Esophagus squamous epithelium (tissue), 5 donors: ENCODE measurements around the gene ZNF195. TPM values are rescaled to one million over a fixed set of nuclear protein-coding genes. Genes with fewer than 3 reads are reported as not detected.

Experiments
- DNase-seq: peaks from one replicate; lab custom pipeline; 2025; lab: John Stamatoyannopoulos, UW
- H3K27ac ChIP-seq, 4 donors: fragments of 200-600 bp; sonication (generic); one replicate each; pipeline ENCODE4 v1.5.1; 2016 to 2019; ENCODE audit warnings: mild to moderate bottlenecking in 1 of 4
- H3K27me3 ChIP-seq, 4 donors: fragments of 200-600 bp; sonication (generic); 1 replicate in 3 of 4; 2 replicates in 1 of 4; pipeline versions ENCODE4 v1.5.1 to v1.6.0; 2017 to 2021; ENCODE audit warnings: antibody characterized with exemption in 1 of 4
- H3K36me3 ChIP-seq, 3 donors: fragments of 200-600 bp; sonication (generic); one replicate each; pipeline ENCODE4 v1.5.1; 2016 to 2019
- H3K4me1 ChIP-seq, 3 donors: fragments of 200-600 bp; sonication (generic); one replicate each; pipeline ENCODE4 v1.5.1; 2017 to 2019
- H3K4me3 ChIP-seq, 4 donors: fragments of 200-600 bp; sonication (generic); 1 replicate in 3 of 4; 2 replicates in 1 of 4; pipeline ENCODE4 v1.5.1; 2016 to 2019; ENCODE audit warnings: mild to moderate bottlenecking in 2 of 4, moderate library complexity in 1 of 4
- H3K9me3 ChIP-seq, 3 donors: fragments of 200-600 bp; sonication (generic); one replicate each; pipeline ENCODE4 v1.5.1; 2016 to 2019
- POLR2A ChIP-seq, 4 donors: fragments of 450-650 bp; IDR thresholded peaks; one replicate each; pipeline ENCODE4 v1.6.1; 2017; ENCODE audit warnings: antibody characterized with exemption in 4 of 4, mild to moderate bottlenecking in 4 of 4, moderate library complexity in 3 of 4
- WGBS, 2 donors: methylation state at CpG; one replicate each; pipeline ENCODE4 v1.1.5; 2018; 5-methylcytosine and 5-hydroxymethylcytosine counted together
- intact Hi-C: fragments of 100-400 bp; cut with DNase I; formaldehyde crosslinking; loops from one replicate; pipeline ENCODE4 v1.15.0; 2022
- total RNA-seq, 4 donors: library from RNA; depleted of rRNA; stranded (reverse); fragments of >200 nt; gene quantifications; one replicate each; pipeline ENCODE4 v1.1.0, GENCODE V29; 2016
- TF ChIP-seq, protein P1 (sequence below), 6 experiments: fragments of 450-650 bp in 4 of 6; fragments of 200-600 bp in 2 of 6; sonication (generic) in 2 of 6; IDR thresholded peaks; one replicate each; pipeline ENCODE4 v1.5.1; 2016 to 2019; ENCODE audit warnings: antibody characterized with exemption in 6 of 6, mild to moderate bottlenecking in 4 of 6, moderate library complexity in 4 of 6
- donor health status: DM: yes; HTN: yes; CAD: no.

ZNF195 gene
- total RNA-seq, 4 donors from 2014 or later = 8.7 to 20.8 (median 16.8) TPM

DNA sequence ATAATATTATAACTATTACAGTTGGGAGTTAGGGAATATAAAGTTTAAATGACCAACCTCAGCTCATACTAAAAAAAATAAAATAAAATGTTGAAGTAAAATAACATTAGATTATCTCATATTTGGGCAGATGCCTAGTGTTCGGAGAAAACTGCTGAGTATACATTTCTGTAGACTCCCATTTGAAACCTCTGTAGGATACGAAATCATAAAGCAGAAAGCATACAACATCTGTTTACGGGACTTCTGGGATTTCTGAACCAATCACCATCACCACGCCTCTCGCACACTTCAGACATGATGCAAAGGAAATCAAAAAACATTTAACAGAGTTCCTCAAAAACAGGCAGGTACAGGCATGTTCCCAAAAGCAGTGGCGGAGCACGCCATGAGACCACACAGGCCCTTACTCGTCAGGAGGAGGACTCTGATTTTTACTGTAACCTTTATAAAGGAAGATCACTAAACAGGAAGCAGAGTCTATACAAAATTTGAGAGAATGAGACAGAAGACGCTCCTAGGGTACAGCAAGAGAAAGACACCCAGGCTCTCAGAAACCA, 8.6 kb downstream of the ZNF195 start:
- Histone ChIP-seq H3K4me3 (no peak overlapping the region), H3K27ac (no peak overlapping the region), H3K4me1 (peaks cover 0 to 11% (median 0%) of the 10 kb centered on the region in 3 donors), H3K9me3 (peaks cover 0 to 25% (median 9%) of the 10 kb centered on the region in 3 donors), H3K27me3 (no peaks in the 10 kb centered on the region), H3K36me3 (peaks cover 5 to 98% (median 36%) of the 10 kb centered on the region in 3 donors)
- intact Hi-C loops = no loop called here
- DNase-seq = no peak
- TF ChIP-seq POLR2A (IDR thresholded peaks at IDR 0.05) = no peak
- TF ChIP-seq, protein P1, sequence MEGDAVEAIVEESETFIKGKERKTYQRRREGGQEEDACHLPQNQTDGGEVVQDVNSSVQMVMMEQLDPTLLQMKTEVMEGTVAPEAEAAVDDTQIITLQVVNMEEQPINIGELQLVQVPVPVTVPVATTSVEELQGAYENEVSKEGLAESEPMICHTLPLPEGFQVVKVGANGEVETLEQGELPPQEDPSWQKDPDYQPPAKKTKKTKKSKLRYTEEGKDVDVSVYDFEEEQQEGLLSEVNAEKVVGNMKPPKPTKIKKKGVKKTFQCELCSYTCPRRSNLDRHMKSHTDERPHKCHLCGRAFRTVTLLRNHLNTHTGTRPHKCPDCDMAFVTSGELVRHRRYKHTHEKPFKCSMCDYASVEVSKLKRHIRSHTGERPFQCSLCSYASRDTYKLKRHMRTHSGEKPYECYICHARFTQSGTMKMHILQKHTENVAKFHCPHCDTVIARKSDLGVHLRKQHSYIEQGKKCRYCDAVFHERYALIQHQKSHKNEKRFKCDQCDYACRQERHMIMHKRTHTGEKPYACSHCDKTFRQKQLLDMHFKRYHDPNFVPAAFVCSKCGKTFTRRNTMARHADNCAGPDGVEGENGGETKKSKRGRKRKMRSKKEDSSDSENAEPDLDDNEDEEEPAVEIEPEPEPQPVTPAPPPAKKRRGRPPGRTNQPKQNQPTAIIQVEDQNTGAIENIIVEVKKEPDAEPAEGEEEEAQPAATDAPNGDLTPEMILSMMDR (IDR thresholded peaks at IDR 0.05) = no peak
- WGBS, 2 donors = 75 to 88% methylated on average over 9 of the region's 9 CpGs

DNA sequence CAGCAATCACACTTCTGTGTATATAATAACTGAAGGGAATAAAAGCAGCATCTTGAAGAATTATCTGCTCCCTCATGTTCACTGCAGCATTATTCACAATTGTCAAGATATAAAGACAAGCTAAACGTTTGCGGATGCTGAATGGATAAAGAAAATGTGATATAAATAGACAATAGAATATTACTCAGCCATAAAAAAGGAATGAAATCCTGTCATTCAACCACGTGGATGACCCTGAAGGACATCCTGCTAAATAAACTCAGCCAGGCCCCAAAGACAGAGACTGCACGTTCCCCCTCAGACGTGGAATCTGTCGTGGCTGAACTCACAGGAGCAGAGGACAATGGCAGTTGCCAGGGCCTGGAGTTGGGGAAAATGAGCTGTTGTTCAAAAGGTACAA, 9.6 kb downstream of the ZNF195 start:
- H3K4me1 ChIP-seq = peaks cover 0 to under 1% (median 0%) of the 10 kb centered on the region in 3 donors
- intact Hi-C loops = no loop called here
- TF ChIP-seq, protein P1 (IDR thresholded peaks at IDR 0.05) = no peak
- TF ChIP-seq POLR2A (IDR thresholded peaks at IDR 0.05) = no peak
- 87 to 98% methylated on average over 6 of the region's 6 CpGs for WGBS, 2 donors
- H3K27ac ChIP-seq = no peak overlapping the region
- H3K27me3 ChIP-seq = no peaks in the 10 kb centered on the region
- H3K9me3 ChIP-seq = peaks cover 0 to 35% (median 16%) of the 10 kb centered on the region in 3 donors
- no peak overlapping the region for H3K4me3 ChIP-seq
- peaks cover 5 to 98% (median 36%) of the 10 kb centered on the region in 3 donors for H3K36me3 ChIP-seq
- DNase-seq = no peak

DNA sequence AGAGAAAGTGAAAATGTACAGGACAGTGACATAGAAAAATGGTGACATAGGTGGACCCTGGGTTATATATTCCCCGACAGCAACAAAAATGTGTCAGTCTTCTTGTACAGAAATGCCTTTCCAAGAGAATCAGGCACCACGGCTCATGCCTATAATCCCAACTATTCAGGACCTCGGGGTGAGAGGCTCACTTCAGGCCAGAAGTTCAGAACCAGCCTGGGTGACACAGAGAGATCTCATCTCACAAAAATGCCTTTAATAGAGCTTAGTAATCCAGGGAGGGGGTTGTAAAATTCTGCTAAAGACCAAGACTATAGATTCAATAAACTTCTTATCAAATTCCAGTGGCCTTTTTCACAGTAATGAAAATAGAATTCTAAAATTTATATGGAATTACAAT, 10.7 kb downstream of the ZNF195 start:
- Histone ChIP-seq H3K36me3 (peaks cover 9 to 98% (median 40%) of the 10 kb centered on the region in 3 donors), H3K4me3 (no peak overlapping the region), H3K9me3 (peaks cover 0 to 47% (median 25%) of the 10 kb centered on the region in 3 donors), H3K27me3 (no peaks in the 10 kb centered on the region), H3K27ac (no peak overlapping the region), H3K4me1 (no peaks in the 10 kb centered on the region)
- TF ChIP-seq POLR2A (IDR thresholded peaks at IDR 0.05) = no peak
- TF ChIP-seq, protein P1 (IDR thresholded peaks at IDR 0.05) = no peak
- WGBS, 2 donors = 97 to 98% methylated on average over 3 of the region's 3 CpGs
- no peak for DNase-seq
- intact Hi-C loops = no loop called here

DNA sequence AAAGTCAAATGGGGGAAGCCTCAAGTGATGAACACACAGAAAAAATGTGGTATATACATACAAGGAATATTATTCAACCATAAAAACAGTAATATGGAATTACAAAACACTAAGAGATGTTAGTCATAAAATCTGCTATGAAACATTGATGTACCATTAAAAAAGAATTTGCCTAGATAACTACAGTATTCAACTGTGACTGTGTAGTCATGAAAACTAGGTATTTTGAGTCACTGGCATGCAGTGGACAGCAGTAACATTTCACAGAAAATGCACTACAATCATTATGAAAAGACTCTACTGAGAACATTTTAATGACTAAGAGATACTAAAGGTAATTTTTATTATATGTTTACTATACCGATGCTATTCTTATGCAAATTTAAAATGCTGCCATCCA, 11.7 kb downstream of the ZNF195 start:
- TF ChIP-seq, protein P1 (IDR thresholded peaks at IDR 0.05) = no peak
- no peak for TF ChIP-seq POLR2A (IDR thresholded peaks at IDR 0.05)
- no peak for DNase-seq
- no peaks in the 10 kb centered on the region for H3K27me3 ChIP-seq
- no peak overlapping the region for H3K27ac ChIP-seq
- intact Hi-C loops = no loop called here
- H3K9me3 ChIP-seq = peaks cover 0 to 56% (median 34%) of the 10 kb centered on the region in 3 donors
- WGBS, 2 donors = 93 to 97% methylated on average over 1 of the region's 1 CpG
- H3K4me3 ChIP-seq = no peak overlapping the region
- H3K4me1 ChIP-seq = no peaks in the 10 kb centered on the region
- peaks cover 12 to 100% (median 47%) of the 10 kb centered on the region in 3 donors for H3K36me3 ChIP-seq

- no peaks in the 10 kb centered on the region for H3K27me3 ChIP-seq
- no peak for TF ChIP-seq POLR2A (IDR thresholded peaks at IDR 0.05)
- TF ChIP-seq, protein P1 (IDR thresholded peaks at IDR 0.05) = no peak
- no peak overlapping the region for H3K27ac ChIP-seq
- WGBS, 2 donors = 95 to 99% methylated on average over 5 of the region's 5 CpGs
- H3K9me3 ChIP-seq = peaks cover 17 to 100% (median 76%) of the 10 kb centered on the region in 3 donors
- no peak for DNase-seq
- no peaks in the 10 kb centered on the region for H3K4me1 ChIP-seq
- intact Hi-C loops = no loop called here
- no peak overlapping the region for H3K4me3 ChIP-seq
- peaks cover 32 to 71% (median 38%) of the 10 kb centered on the region in 3 donors for H3K36me3 ChIP-seq
Measured at GRCh38 chr11:3359092-3359824, 19.7 kb downstream of the ZNF195 start.
